Astrocyte (in vitro differentiated cells and primary cell): ENCODE measurements around the gene DSCAM. TPM values are rescaled to one million over a fixed set of nuclear protein-coding genes. Genes with fewer than 3 reads are reported as not detected.

Experiments
- DNase-seq: peaks from one replicate; pipeline ENCODE4 v3.0.0-alpha.2; 2010; ENCODE audit warnings: low read depth
- FAIRE-seq: peaks from 2 replicates; lab custom pipeline; 2011; peaks lifted over from hg19 to GRCh38; lab: Jason Lieb, UNC
- H2AFZ ChIP-seq: 2 replicates; pipeline ENCODE4 v1.6.0; 2012; ENCODE audit warnings: low read depth, low read length, inconsistent platforms
- H3K27ac ChIP-seq: 2 replicates; pipeline ENCODE4 v1.5.1; 2011; ENCODE audit warnings: low read depth, low read length, inconsistent platforms
- H3K27me3 ChIP-seq: 2 replicates; pipeline ENCODE4 v1.6.0; 2011; ENCODE audit warnings: low read length, inconsistent platforms; ENCODE audit not compliant: insufficient read depth
- H3K36me3 ChIP-seq: 2 replicates; pipeline ENCODE4 v1.5.1; 2011; ENCODE audit warnings: low read length, inconsistent platforms; ENCODE audit not compliant: insufficient read depth
- H3K4me1 ChIP-seq: 2 replicates; pipeline ENCODE4 v1.5.1; 2011; ENCODE audit warnings: low read length, inconsistent platforms; ENCODE audit not compliant: insufficient read depth
- H3K4me2 ChIP-seq: 2 replicates; pipeline ENCODE4 v1.6.0; 2012; ENCODE audit warnings: low read length, inconsistent platforms
- H3K4me3 ChIP-seq: 2 replicates; pipeline ENCODE4 v1.5.1; 2011; ENCODE audit warnings: low read depth, mild to moderate bottlenecking, low read length, inconsistent platforms; ENCODE audit not compliant: insufficient read depth
- H3K79me2 ChIP-seq: 2 replicates; pipeline ENCODE4 v1.6.0; 2012; ENCODE audit warnings: mild to moderate bottlenecking, low read length, inconsistent platforms; ENCODE audit not compliant: insufficient read depth
- H3K9ac ChIP-seq: 2 replicates; pipeline ENCODE4 v1.6.0; 2012; ENCODE audit warnings: mild to moderate bottlenecking, low read length, inconsistent platforms
- H3K9me3 ChIP-seq: 2 replicates; pipeline ENCODE4 v1.5.1; 2012; ENCODE audit warnings: low read depth, mild to moderate bottlenecking, low read length, inconsistent platforms; ENCODE audit not compliant: insufficient read depth
- H4K20me1 ChIP-seq: 2 replicates; pipeline ENCODE4 v1.6.0; 2012; ENCODE audit warnings: low read length, inconsistent platforms; ENCODE audit not compliant: insufficient read depth
- H3K27ac Mint-ChIP-seq: one replicate; pipeline ENCODE4 v1.8.0; 2021; ENCODE audit warnings: mild to moderate bottlenecking, mixed read lengths; ENCODE audit not compliant: unreplicated experiment
- H3K27me3 Mint-ChIP-seq: one replicate; pipeline ENCODE4 v1.8.0; 2021; ENCODE audit warnings: low read depth, mixed read lengths; ENCODE audit not compliant: unreplicated experiment
- H3K36me3 Mint-ChIP-seq: one replicate; pipeline ENCODE4 v1.8.0; 2021; ENCODE audit warnings: low read depth, mixed read lengths; ENCODE audit not compliant: unreplicated experiment
- H3K4me1 Mint-ChIP-seq: one replicate; pipeline ENCODE4 v1.8.0; 2021; ENCODE audit warnings: low read depth, mixed read lengths; ENCODE audit not compliant: unreplicated experiment
- H3K4me3 Mint-ChIP-seq: one replicate; pipeline ENCODE4 v1.8.0; 2021; ENCODE audit warnings: mild to moderate bottlenecking, moderate library complexity, mixed read lengths; ENCODE audit not compliant: unreplicated experiment
- H3K9me3 Mint-ChIP-seq: one replicate; pipeline ENCODE4 v1.8.0; 2021; ENCODE audit warnings: mild to moderate bottlenecking, mixed read lengths; ENCODE audit not compliant: unreplicated experiment
- CTCF ChIP-seq: IDR thresholded peaks from 2 replicates; pipeline ENCODE4 v1.5.1; 2011; ENCODE audit warnings: low read depth, mild to moderate bottlenecking, inconsistent platforms, low read length, moderate library complexity; ENCODE audit not compliant: insufficient read depth
- EZH2 ChIP-seq: IDR thresholded peaks from 2 replicates; pipeline ENCODE4 v1.6.1; 2012; ENCODE audit warnings: mild to moderate bottlenecking, low read length, inconsistent platforms; ENCODE audit not compliant: insufficient read depth
- total RNA-seq: library from RNA; stranded (reverse); gene quantifications from 2 replicates; pipeline ENCODE4 v1.2.1, GENCODE V29; 2021

The DSCAM gene
- total RNA-seq, 1 donor from 2014 or later: 0.18 TPM

DNA sequence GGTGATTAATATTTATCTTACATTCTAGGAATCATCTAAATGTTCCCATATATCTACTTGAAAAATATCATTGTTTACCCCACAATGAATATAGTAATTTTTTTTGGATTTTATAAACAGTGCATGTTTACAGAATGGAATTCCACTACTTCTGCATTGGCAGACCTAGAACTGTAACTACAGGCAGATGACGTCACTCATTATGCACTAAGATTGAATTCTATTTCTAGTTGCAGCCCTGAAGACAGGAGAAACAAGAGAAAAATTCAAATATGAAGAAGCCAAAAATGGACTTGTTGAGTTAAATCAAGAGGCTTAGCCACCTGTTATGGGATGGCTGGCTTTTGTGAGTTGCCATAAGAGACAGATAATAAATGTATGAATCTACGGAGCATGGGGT is 615.0 kb downstream of the DSCAM start:
- H3K4me3 ChIP-seq: no peak overlapping the region
- no peaks in the 10 kb centered on the region for H3K36me3 ChIP-seq
- H3K9ac ChIP-seq: no peak overlapping the region
- no peaks in the 10 kb centered on the region for H4K20me1 ChIP-seq
- Mint-ChIP-seq H3K9me3 (peaks cover 2% of the 10 kb centered on the region), H3K36me3 (no peaks in the 10 kb centered on the region), H3K27ac (no peak overlapping the region), H3K4me1 (no peaks in the 10 kb centered on the region), H3K27me3 (no peaks in the 10 kb centered on the region), H3K4me3 (no peak overlapping the region)
- H3K4me1 ChIP-seq: no peaks in the 10 kb centered on the region
- no peaks in the 10 kb centered on the region for H3K27me3 ChIP-seq
- DNase-seq (no peak), FAIRE-seq (no peak)
- peaks cover 5% of the 10 kb centered on the region for H3K9me3 ChIP-seq
- TF ChIP-seq EZH2 (no peak), CTCF (no peak)
- no peak overlapping the region for H3K4me2 ChIP-seq
- H2AFZ ChIP-seq: no peak overlapping the region
- H3K27ac ChIP-seq: no peak overlapping the region
- no peaks in the 10 kb centered on the region for H3K79me2 ChIP-seq

- no peak overlapping the region for H3K4me2 ChIP-seq
- H3K4me1 ChIP-seq: no peaks in the 10 kb centered on the region
- Mint-ChIP-seq H3K9me3 (peaks cover 5% of the 10 kb centered on the region), H3K4me1 (no peaks in the 10 kb centered on the region), H3K27me3 (no peaks in the 10 kb centered on the region), H3K4me3 (no peak overlapping the region), H3K27ac (no peak overlapping the region), H3K36me3 (no peaks in the 10 kb centered on the region)
- no peak overlapping the region for H3K4me3 ChIP-seq
- DNase-seq (no peak), FAIRE-seq (no peak)
- TF ChIP-seq CTCF: no peak
- no peak for TF ChIP-seq EZH2
- H4K20me1 ChIP-seq: no peaks in the 10 kb centered on the region
- no peak overlapping the region for H2AFZ ChIP-seq
- H3K9me3 ChIP-seq: no peaks in the 10 kb centered on the region
- no peak overlapping the region for H3K27ac ChIP-seq
- H3K79me2 ChIP-seq: no peaks in the 10 kb centered on the region
- no peak overlapping the region for H3K9ac ChIP-seq
- no peaks in the 10 kb centered on the region for H3K27me3 ChIP-seq
- H3K36me3 ChIP-seq: no peaks in the 10 kb centered on the region
These were observed 619.9 kb downstream of the DSCAM start for GRCh38 chr21:40227096-40227495.

- Histone ChIP-seq H3K4me3 (no peak overlapping the region), H3K9ac (no peak overlapping the region), H2AFZ (no peak overlapping the region), H4K20me1 (no peaks in the 10 kb centered on the region), H3K4me2 (no peak overlapping the region), H3K27ac (no peak overlapping the region), H3K27me3 (no peaks in the 10 kb centered on the region), H3K79me2 (no peaks in the 10 kb centered on the region), H3K9me3 (no peaks in the 10 kb centered on the region), H3K36me3 (no peaks in the 10 kb centered on the region), H3K4me1 (no peaks in the 10 kb centered on the region)
- no peak for DNase-seq
- Mint-ChIP-seq H3K27ac (no peak overlapping the region), H3K4me1 (no peaks in the 10 kb centered on the region), H3K4me3 (no peak overlapping the region), H3K27me3 (no peaks in the 10 kb centered on the region), H3K36me3 (no peaks in the 10 kb centered on the region), H3K9me3 (no peaks in the 10 kb centered on the region)
- no peak for FAIRE-seq
- no peak for TF ChIP-seq CTCF
- no peak for TF ChIP-seq EZH2
These were observed 631.0 kb downstream of the DSCAM start for GRCh38 chr21:40215941-40216340.
